Retinal pigment epithelial cell (primary cell): ENCODE results near the gene CPAMD8.

Experiments
- DNase-seq: peaks from one replicate; pipeline ENCODE4 v3.0.0-alpha.2; 2010; ENCODE audit warnings: low read depth
- H3K4me3 ChIP-seq: 2 replicates; pipeline ENCODE4 v1.5.1; 2011; ENCODE audit warnings: mild to moderate bottlenecking, low read length, control low read depth, moderate library complexity
- TF ChIP-seq, protein P1 (sequence below): conservative IDR thresholded peaks from 2 replicates; pipeline ENCODE4 v1.5.1; 2011; ENCODE audit warnings: low read depth, low read length, control low read depth, inconsistent platforms

The CPAMD8 gene

DNA sequence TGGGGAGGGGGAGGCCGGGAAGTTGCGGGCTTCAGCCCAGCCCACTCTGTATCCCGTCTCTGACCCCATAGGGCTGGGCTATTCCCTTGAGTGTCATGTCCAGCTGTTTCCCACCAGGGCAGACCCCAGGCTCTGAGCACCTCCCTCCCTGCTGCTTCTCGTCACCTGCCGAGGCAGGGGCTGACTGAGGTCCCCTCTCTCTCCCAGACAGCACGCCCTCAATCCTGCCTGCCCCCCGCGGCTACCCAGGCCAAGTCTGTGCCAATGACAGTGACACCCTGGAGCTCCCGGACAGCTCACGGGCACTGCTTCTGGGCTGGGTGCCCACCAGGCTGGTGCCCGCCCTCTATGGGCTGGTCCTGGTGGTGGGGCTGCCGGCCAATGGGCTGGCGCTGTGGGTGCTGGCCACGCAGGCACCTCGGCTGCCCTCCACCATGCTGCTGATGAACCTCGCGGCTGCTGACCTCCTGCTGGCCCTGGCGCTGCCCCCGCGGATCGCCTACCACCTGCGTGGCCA lies 137.2 kb downstream of the CPAMD8 start:
- TF ChIP-seq, protein P1, sequence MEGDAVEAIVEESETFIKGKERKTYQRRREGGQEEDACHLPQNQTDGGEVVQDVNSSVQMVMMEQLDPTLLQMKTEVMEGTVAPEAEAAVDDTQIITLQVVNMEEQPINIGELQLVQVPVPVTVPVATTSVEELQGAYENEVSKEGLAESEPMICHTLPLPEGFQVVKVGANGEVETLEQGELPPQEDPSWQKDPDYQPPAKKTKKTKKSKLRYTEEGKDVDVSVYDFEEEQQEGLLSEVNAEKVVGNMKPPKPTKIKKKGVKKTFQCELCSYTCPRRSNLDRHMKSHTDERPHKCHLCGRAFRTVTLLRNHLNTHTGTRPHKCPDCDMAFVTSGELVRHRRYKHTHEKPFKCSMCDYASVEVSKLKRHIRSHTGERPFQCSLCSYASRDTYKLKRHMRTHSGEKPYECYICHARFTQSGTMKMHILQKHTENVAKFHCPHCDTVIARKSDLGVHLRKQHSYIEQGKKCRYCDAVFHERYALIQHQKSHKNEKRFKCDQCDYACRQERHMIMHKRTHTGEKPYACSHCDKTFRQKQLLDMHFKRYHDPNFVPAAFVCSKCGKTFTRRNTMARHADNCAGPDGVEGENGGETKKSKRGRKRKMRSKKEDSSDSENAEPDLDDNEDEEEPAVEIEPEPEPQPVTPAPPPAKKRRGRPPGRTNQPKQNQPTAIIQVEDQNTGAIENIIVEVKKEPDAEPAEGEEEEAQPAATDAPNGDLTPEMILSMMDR = no peak
- no peak for DNase-seq
- H3K4me3 ChIP-seq = no peak overlapping the region

DNA sequence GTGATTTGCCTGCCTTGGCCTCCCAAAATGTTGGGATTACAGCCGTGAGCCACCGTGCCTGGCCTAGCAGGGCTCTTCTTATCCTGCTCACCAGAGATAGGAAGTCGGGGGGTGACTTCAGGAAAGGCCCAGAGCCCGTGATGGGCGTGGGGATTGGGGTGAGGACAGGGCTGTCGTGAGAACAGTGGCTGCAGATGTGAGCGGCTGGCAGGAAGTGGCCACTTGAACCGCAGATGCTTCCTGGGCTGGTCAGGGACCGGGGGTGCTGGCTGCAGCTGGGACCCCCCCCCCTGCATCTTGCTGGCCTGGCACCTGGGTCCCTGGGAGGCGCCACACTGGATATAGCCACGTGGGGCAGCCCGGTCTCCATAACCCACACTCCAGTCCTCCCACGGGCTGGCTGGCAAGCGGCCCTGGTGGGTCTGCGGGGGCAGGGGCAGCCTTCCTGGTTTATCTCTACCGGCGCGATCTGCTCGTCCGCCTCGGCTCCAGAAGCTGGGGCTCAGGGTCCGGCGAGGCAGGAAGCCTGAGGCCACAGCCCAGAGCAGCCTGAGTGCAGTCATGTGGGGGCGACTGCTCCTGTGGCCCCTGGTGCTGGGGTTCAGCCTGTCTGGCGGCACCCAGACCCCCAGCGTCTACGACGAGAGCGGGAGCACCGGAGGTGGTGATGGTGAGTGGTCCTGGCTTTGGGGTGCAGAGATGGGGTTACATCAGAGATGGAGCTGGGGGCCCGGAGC lies 137.8 kb downstream of the CPAMD8 start, which contains the start of gene F2RL3:
TSS of gene F2RL3 (plus strand) at position 371 of the 737 bp plus-strand sequence. CDS start at position 562, 191 bp downstream.
- no peak for DNase-seq
- H3K4me3 ChIP-seq = no peak within 1 kb of the TSS
- TF ChIP-seq, protein P1 = no peak

DNA sequence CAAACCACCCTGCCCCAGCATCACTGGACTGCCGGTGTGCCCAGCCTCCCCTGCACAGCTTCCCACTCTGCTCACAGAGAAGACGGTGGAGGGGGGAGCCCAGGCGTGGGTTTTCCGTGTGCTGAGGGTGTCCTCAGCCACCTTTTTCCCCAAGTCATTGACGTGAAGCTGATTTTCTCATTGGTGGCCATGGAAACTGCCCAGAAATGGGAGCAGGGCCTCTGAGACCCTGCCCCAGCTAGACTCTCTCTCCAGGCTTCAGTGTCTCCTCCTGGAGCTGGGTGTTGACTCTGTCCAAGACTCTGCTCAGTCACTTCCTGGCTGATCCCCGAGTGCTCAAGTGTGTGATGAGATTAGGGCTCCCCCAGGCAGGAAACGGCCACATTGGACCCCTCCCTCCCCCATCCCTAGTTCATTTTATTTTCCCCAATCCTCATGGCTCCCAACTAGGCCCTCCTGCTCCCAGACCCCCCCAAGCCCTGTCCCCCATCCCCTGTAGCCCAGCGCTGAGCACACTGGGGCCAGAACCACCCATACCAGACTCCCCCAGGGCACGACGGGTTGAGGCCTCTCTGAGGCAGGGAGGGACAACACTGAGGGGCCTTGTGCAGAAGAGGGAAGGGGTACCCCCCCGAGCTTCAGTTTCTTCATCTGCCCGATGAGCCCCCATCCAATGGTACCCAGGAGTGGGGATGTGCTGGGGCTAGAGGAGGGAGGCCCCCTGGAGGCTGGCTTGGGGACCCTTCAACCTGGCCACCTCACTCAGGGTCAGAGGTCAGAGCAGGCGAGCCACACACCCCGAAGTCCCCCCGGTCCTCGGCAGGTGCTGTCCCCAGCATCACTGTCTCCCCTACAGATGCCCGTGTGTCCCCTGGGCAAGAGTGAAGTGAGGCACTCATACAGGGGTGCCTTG lies 139.0 kb downstream of the CPAMD8 start:
- H3K4me3 ChIP-seq = no peak overlapping the region
- TF ChIP-seq, protein P1 = no peak
- DNase-seq = no peak

DNA sequence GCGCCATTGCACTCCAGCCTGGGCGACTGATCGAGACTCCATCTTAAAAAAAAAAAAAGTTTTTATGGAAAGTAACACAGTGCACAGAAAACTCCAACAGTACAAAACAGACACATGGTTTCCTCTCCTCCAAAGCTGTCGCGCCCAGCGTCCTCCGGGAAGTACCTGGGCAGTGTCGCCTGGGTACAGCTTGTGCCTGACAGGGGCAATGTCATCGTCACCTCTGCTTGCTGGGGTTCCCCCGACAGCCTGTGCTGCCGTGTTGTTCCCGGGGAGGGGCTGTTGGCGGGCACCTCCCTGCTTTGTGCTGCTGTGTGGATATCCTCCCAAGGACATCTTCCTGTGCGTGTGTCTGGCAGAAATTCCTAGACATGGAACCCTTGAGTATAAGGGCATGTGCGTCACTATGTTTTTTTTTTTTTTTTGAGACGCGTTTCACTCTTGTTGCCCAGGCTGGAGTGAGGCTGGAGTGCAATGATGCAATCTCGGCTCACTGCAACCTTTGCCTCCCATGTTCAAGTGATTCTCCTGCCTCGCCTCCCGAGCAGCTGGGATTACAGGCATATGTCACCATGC lies 140.2 kb downstream of the CPAMD8 start:
- TF ChIP-seq, protein P1 = no peak
- H3K4me3 ChIP-seq = no peak overlapping the region
- no peak for DNase-seq

DNA sequence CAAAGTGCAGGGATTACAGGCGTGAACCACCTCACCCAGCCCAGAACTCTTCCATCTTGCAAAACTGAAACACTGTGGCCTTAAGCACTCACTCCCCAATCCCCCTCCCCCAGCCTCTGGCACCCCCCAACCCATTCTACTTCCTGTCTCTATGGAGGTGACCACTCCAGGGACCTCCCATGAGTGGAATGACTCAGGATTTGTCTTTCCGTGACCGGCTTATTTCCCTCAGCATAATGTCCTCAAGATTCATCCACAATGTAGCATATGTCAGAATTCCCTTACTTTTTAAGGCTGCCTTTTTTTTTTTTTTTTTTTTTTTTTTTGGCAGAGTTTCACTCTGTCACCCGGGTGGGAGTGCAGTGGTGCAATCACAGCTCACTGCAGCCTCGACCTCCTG lies 141.4 kb downstream of the CPAMD8 start:
- TF ChIP-seq, protein P1 = no peak

DNA sequence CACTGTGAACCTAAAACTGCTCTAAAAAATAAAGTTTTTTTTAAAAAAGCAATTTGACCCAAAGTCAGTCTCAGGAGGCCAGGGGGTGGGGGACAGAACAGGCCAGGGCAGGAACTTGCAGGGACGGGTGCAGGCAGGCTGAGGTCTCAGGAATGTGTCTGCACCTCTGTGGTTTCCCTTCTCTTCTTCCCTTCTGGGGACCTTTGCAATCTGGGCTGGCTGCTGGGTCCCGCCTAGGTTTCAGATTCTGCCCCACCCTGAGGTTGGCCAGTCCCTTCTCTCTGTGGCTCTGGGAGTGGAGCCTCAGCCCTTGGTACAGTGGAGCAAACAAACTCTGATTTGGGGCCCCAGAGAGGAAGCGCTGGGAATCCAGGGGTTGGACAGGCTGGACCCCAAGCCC lies 143.1 kb downstream of the CPAMD8 start:
- H3K4me3 ChIP-seq = no peak overlapping the region
- no peak for DNase-seq
- TF ChIP-seq, protein P1 = no peak

More for the DNA sequence above, 141.4 kb downstream of the CPAMD8 start:
- H3K4me3 ChIP-seq = no peak overlapping the region
- DNase-seq = no peak
